ENCODE data around the gene TMEM266.

- TF ChIP-seq CTCF (conservative IDR thresholded peaks at IDR 0.05 in 1 of 2, IDR thresholded peaks at IDR 0.05 in 1 of 2; ENCODE audit: extremely low read depth in 1 of 2, insufficient read depth in 1 of 2, low read depth in 1 of 2, low read length in 2 of 2) (no peak), EZH2 (IDR thresholded peaks at IDR 0.05; ENCODE audit: borderline replicate concordance, low read length) (no peak)
These were observed 144.5 kb downstream of the TMEM266 start for GRCh38 chr15:76204109-76204845.
